ENCODE results near the gene WDCP.
"Not testable (repeated sequence)": the region's sequence is repeated elsewhere in the genome, so short reads cannot be mapped to it uniquely, and the experiment has no call there.

WDCP gene

DNA sequence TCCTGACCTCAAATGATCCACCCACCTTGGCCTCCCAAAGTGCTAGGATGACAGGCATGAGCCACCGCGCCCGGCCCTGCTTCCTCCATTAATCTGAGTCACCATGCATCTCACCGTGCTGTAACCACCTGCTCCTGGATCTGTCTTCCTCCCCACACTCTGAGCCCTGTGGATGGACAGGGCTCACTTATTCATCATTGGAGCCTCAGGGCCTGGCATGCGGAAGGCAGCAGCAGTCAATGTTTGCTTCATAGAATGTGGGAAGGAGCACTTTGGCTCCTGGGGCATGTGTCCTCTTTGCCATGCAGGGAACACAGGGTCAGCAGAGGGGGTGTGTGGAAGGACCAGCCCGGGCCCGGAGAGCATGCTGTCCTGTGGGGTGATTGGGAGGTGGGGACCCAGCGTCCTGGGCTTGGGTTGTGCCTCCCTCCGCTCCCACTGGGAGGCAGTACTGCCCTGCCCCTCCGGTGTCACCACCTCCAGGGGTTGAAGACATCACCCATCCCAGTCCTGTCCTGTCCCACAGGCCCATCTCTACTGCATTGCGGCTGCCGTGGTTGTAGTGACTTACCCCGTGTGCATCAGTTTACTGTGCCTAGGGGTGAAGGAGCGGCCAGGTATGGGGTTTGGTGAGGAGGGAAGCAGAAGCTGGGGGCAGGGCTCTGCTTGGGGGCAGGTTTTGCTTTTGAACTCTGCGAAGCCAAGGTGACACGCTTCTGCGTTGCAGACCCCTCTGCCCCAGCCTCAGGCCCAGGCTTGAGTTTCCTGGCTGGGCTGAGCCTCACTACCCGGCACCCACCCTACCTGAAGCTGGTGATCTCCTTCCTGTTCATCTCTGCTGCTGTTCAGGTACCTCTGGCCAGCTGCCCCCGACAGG, 25.8 kb downstream of the WDCP start:
- no peak for DNase-seq (ENCODE audit: low spot score)

DNA sequence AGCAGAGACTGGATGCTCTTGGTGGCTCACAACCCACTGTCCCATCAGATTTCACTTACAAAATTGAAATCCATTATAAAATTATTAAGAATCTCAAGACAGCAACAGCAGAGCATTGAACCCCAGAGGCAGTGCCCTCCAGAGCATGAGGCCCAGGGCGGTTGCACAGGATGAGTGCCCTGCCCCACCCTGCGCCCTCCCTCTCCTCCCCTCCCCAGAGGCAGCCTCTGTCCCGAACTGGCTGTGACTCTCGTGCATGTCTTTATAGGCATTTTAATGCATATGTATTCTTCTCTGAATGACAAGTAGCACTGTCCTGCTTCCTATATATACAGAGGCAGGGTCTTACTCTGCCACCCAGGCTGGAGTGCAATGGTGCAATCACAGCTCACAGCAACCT, 26.9 kb downstream of the WDCP start:
- DNase-seq (ENCODE audit: low spot score): no peak

DNA sequence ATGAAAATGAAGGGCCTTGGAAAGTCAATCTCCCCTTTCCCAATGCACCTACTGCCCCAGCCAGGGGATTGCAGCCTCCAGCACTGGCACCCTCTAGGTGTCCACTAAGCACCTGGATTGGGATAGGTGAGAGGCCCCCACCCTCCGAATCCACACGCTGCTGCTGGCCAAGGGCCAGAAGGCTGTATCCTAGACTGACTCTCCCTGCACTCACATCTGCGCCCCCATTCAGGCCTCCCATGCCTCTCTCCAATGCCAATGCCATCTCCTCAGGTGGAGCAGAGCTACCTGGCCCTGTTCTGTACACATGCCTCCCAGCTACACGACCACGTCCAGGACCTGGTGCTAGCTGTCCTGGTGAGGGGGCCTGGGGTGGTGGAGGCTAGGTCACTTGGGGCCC, 27.5 kb downstream of the WDCP start:
- DNase-seq (ENCODE audit: low spot score): no peak

DNA sequence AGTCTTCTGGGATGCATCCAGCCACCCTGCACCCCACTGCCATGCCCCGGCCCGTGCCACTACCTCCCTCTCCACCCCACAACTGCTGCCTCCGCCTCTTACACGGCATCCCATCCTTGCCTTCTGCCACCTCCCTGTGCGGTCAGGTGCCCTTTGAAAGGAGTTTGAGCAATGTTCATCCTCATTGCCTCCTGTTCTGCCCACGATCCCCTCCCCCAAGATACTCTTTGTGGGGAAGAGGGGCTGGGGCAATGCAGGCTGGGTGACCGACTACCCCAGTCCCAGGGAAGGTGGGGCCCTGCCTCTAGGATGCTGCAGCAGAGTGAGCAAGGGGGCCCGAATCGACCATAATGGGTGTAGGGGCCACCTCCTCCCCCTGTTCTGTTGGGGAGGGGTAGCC, 28.9 kb downstream of the WDCP start:
- DNase-seq (ENCODE audit: low spot score): no peak

DNA sequence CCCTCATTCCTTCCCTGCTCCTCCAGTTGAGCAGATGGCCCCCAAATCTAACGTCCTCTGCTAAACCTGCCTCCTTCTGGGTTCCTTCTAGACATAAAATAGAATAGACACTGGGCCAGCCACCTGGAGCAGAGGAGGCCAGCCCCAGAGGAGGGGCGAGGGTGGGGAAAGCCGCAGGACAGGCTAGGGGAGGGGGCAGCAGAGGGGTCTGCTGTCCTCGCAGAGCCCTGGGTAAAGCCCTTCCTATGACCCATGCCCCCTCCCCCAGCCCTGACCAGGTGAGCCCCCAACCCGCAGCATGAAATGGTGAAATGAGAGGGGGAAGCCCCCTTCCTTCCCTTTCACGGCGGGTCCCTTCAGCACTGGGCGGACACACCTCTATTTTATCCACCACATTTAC, 29.5 kb downstream of the WDCP start:
- DNase-seq (ENCODE audit: low spot score): no peak

DNA sequence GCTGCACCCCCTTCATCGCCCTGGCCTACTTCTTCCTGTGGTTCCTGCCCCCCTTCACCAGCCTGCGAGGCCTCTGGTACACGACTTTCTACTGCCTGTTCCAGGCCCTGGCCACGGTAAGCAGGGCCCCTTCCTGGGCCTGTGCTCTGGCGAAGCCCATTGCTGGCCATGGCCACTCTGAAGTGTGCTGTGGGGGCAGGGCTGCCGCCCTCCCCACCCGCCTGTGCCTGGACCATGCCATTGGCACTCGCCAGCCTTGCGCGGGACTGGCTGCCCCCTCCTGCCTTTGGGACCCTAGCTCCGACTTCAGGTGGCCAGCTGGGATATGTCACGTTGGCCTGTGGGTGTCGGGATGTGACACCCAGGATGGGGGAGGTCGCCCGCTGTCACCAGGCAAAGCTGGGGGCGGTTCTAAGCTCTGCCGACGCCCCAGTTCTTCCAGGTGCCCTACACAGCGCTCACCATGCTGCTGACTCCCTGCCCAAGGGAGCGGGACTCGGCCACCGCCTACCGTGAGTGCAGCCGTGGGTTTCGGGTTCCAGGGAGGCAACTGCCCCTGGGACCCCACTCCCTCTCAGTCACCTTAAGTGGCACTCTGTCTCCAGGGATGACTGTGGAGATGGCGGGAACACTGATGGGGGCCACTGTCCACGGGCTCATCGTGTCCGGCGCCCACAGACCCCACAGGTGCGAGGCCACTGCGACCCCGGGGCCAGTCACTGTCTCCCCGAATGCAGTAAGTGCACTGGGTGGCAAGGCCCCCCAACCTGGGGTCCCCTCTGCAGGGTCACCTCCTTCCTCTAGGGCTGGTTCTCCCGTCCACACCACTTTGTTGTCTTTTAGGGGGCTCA, 30.1 kb downstream of the WDCP start:
- no peak for DNase-seq (ENCODE audit: low spot score)

DNA sequence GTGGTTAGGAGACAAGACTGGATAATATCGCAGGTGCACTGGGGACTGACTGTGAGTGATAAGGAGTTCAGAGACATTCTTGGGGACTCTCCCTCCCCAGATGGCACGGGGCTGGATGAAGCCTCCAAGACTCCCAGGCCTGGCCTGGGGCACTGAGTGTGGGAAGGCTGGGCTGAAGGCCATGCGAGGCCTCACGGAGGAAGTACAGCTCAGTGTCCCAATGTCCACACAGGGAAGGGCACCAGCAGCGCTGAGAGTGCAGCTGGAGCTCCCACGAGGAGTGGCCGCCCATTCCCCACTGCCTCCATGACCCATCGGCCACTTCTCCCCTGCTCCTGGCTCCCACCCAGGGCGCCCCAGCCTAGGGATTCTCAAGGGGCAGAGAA, 30.8 kb downstream of the WDCP start:
- DNase-seq (ENCODE audit: low spot score): no peak

DNA sequence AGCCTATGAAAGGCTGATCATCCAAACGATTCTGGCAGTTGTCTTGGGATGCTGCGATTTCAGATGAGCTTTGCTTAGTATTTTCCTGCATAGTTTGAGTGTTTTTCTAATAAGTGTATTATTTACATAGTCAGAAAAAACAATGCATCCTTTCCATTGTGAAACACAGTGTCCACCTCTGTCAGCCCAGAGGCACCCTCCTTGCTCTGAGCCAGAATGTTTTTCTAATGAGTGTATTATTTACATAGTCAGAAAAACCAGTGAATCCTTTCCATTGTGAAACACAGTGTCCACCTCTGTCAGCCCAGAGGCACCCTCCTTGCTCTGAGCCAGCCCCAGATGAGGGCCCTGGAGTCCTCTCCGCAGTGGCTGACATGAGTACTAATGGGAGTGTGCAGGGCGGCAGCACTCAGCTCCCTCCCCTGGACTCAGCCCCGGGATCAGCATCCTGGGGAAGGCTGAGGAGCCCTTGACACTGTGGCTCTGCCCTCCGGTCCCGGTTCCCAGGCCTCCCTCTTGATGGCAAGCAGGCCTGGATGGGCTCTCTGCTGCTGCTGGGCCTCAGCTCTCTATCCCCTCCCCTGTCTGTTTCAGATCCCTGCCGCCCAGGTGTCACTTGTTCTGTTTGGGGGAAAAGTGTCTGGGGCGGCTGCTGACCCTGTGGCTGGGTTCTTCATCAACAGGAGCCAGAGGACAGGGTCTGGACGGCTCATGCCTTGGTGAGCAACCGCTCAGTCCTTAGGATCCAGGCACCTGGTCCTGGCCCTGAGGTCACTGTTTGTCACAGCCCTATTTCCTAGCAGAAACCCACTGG, 31.4 kb downstream of the WDCP start:
- DNase-seq (ENCODE audit: low spot score): no peak

DNA sequence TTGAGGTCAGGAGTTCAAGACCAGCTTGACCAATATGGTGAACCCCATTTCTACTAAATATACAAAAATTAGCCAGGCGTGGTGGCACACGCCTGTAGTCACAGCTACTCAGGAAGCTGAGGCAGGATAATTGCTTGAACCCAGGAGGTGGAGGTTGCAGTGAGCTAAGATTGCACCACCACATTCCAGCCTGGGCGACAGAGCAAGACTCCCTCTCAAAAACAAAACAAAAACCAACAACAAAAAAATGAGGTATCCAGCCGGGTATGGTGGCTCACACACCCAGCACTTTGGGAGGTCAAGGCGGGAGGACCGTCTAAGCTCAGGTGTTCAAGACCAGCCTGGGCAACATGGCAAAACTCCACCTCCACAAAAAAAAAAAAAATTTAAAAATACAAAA, 32.3 kb downstream of the WDCP start:
- not testable (repeated sequence) for DNase-seq (ENCODE audit: low spot score)

DNA sequence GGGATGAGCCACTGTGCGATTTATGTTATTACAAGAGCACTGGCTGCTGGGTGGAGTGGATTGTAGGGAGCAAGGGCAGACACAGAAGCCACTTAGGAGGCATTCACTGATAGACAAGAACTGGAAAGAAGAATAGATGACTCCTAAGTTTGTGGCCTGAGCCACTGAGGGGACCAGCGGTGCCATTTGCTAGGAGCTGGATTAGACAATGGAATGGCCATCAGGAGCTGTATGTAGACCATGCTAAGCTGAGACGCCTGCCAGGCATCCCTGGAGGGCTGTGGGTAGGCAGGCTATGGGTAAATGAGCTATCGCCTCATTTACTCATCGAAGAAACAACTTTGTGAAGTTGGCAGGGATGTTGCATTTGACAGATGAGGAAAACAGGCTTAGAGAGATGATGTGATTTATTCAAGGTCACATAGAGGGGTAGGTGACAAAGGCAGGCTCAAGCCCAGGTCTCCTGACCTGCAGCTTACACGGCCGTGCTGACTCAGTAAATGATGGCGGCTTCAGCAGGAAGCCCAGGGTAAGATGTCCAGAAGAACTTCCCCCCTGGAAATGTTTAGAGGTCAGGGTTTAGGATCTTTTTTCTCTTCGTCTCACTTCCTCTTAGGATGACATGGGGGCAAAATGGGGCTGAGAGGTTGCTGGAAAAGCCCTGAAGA, 34.5 kb downstream of the WDCP start:
- no peak for DNase-seq (ENCODE audit: low spot score)

DNA sequence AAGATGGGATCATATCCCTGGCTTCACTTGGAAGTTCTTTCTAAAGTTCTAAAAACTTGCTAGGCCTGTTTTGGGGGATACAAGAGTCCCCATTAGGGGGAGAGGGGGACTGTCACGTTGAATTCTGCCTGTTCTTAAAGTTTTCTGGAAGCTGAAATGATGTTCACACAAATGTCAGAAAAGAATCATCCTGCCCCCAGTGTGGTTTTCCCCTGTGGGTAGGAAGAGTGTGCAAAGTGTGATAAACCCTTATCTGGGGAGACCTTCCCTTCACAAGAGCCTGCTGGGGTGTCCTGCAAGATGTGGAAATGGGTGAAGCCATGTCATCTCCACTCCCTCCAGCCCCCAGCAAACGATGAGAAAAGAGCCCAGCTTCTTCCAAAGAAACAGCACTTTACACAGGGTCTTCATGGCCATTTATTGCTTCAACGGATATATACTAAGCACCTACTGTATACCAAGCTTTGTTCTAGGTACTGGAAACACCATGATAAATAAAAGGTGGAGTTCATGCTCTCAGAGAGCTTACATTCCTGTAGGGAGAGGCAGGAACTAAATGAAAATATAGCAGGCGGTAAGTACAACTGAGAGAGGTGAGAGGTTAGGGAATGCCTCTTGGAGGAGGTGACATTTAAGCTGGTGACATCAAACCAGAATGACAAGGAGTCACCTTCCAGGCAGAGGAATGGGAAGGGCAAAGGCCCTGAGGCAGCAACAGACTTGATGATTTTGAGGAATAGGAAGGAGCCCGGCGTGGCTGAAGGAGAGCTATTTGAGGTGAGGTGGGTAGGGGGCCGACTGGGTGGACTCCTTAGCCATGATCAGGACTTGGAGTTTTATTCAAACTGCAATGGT, 35.7 kb downstream of the WDCP start:
- no peak for DNase-seq (ENCODE audit: low spot score)

DNA sequence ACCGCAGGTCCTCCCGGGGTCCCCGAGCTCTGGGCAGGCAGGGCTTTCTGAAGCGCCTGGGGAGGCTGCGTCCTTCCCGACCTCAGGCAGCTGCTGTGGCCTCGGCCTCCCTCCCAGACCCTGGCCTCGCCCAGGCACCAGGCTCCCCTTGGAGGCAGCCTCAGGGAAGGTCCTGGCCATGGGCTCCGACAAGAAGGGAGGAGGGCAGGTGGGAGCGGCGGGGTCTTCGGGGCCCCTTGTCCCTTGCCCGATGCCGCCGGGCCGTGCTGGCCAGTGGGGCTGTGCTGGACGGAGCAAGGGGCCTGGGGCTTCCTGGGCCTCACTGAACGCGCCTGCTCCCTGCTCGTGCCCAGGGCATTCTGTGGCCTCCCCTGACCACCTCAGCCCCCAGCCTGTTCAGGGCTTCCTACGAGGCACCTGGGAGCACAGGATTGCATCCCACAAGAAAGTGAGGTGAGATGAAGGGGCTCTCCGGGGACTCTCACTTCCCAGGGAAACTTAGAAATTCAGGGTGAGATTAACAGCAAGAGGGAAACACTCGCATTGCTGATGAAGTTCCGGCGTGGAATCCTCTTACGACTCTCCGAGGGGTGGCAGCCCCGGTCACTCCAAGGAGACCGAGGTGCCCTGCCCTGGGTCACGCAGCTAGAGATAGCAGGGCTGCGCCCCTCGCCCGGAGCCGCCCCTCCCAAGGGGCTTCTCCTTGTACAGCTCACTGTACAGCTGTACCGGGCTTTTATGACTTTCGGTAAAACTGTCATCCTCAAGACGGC, 36.5 kb downstream of the WDCP start:
- no peak for DNase-seq (ENCODE audit: low spot score)

DNA sequence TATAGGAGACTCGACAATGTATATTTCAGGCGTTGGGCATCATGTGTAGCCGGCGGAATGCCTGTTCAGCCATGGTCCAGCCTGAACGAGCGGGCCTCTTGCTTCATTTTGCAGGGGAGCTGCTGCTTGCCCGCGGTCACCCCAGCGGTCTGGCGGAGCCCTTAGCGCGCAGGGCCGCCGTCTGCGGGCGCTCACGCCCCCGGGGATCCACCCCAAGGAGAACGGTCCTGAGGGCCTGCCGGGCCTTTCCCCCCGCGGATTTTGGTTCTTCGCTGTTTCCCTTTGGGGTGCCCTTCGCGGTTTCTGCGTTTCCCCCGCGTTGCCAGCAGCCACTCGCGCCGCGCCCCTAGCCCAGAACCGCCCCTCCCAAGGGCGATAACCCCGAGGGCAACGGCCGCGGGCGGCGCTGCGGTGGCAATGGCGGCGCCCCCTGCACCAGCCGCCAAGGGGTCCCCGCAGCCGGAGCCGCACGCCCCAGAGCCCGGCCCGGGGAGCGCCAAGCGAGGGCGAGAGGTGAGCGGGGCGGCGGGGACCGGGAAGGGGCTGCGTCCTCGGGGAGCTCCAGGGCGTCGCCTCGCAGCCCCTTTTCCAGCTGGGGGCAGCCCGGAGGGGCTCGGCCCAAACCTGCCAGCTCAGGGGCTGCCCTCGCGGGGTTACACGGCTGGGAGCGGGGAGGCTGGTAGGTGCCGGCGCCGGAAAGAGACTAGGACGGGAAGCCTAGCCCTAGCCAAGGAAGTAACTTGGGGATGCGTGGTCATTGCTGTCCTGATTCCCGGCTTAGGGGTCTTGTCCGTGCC, 37.3 kb downstream of the WDCP start, which contains the start of gene MFSD2B:
MFSD2B (plus strand) TSS at position 406 of the 797 bp plus-strand sequence; CDS start at position 418, 12 bp downstream.
- no peak for DNase-seq (ENCODE audit: low spot score)

DNA sequence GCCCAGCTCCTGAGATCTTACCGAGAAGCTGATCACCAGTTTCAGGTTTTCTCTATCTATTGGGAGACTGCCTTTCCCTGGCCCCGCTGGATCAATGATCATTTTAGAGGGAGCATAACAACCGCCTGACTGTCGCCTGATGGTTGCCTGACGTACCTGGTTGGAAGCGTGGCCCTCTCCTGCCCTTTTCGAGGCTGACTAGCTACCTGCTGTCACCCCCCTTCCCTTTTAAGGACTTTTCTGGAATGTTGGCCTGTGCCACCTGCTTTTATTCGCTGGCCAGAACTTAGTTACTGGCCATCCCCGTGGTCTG, 37.9 kb downstream of the WDCP start:
- no peak for DNase-seq (ENCODE audit: low spot score)

DNA sequence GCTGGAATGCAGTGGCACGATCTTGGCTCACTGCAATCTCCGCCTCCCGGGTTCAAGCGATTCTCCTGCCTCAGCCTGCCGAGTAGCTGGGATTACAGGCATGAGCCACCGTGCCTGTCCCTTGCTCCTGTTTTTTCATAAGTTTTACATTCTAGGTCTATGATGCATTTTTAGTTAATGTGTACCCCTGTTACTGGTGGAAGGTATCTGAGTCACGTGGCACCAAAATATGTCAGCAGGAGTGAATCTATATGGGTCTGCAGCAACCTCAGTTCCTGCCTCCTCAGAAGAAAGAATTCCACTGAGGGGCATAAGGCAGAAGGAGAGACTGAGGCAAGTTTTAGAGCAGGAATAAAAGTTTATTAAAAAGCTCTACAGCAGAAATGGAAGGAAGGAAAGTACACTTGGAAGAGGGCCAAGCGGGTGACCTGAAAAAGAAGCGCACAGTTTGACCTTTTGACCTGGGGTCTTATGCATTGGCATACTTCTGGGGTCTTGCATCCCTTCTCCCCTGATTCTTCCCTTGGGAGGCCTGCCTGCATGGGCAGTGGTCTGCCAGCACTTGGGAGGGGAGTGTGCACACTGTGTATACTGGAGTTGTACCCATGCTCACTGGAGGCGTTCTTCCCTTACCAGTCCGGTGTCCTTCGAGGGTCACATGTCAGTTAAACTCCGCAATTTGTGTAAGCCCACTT, 38.4 kb downstream of the WDCP start:
- no peak for DNase-seq (ENCODE audit: low spot score)

DNA sequence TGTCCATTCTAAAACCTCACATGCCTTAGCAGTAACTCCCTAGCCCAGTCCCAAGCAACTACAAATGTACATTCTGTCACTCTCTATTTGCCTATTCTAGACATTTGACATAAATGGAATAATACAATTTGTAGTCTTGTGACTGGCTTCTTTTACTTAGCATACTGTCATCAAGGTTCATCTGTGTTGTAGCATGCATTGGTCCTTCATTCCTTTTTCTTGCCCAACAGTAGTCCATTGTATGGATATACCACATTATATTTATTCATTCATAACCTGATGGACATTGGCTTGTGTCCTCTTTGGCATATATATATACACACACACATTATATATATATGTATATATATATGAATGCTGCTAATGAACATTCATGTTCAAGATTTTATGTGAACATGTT, 39.5 kb downstream of the WDCP start:
- DNase-seq (ENCODE audit: low spot score): no peak

DNA sequence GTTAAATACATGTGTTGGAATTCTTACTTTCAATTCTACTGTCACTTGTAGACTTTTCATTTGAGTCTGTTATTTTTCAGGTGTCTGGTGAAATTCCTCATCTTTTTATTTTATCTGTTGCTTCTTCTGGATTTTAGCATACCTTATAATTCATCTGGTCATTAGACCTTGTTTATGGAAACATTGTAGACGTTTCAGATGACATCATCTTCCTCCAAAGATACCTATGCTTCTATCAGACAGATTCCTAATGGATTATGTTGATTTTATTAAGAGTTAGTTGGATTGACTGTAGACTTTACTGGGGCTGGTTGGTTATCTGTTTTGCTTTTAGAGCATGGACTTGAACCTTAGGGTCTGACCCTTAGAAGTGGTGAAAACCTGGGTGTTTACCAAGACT, 52.6 kb downstream of the WDCP start:
- no peak for DNase-seq (ENCODE audit: low spot score)

DNA sequence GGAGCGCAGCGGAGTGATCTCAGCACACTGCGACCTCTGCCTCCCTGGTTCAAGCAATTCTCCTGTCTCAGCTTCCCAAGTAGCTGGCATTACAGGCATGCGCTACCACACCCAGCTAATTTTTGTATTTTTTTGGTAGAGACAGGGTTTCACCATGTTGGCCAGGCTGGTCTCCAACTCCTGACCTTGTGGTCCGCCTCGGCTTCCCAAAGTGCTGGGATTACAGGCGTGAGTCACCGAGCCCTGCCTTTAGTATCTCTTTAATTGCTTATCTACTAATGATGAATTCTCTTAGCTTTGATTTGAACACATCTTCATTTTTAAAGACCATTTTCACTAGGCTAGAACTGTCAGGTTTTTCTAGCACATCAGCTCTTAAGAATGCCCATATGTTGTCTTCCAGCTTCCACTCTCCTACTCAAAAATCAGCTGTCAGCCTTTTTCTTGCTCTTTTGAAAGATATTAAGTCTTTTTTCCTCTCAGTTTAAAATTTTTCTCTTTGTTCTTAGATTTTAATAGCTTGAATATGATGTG, 53.4 kb downstream of the WDCP start:
- DNase-seq (ENCODE audit: low spot score): no peak
